ENCODE results near the gene ZMYM2. TPM values are rescaled to one million over a fixed set of nuclear protein-coding genes. Genes with fewer than 3 reads are reported as not detected.

Gene ZMYM2
- 15.0 to 19.1 TPM (median 18.2 TPM) in 5 replicates for total RNA-seq (2022; extraction: Qiagen RNA extraction)

DNA sequence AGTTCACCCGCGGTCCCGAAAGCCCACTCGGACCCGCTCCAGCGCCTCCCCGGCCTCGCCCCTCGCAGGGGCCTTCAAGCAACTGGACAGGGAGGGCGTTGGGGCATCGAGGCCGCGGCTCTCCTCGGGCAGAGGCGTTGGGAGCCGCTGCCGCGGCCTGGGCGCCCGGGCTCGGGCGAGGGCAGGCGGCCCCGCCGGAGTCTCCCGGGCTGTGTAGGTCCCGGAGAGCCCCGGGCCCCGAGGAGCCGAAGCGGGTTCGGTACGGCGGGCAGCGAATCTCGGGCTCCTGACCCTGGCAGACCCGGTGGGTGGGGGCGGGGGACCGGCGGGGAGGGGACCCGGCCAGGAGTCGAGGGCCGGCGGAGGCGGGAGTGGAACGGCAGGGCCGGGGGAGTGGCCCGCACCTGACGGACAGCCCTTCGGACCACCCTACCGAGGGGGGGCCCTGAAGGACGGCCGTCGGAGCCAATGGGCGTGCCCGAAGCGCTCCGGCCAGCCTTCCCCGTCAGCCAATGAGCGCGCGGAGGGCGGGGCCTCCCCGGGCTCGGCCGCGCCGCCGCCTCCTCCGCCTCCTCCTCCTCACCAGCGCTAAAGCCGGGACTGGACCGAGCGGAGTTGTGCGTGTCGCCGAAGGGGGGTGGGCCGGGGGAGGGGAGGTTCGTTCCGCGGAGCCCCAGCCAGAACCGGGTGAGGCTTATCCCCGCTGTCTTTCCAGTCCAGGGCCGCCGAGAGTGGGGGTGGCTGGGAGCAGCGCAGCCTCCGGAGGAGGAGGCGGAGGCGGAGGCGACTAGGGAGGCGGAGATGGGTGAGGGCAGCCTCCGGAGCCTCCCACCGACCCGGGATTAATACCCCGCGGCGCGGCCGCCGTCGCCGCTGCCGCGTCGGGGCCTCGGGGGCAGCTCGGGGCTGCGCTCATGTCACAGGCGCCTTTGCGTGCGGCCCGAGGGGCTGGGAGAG lies at the start of gene ZMYM2:
Gene ZMYM2 (plus strand): TSS at position 573 of the 957 bp plus-strand sequence. CDS start 34,346 bp downstream, outside the sequence.

Other genes with a start within 250 kb of the ZMYM2 start
- gene PSPC1, start 175.8 kb upstream of the ZMYM2 start, total RNA-seq (2022; extraction: Qiagen RNA extraction): 40.6 to 43.7 TPM (median 42.7 TPM) in 5 replicates
- 6.0 to 7.2 TPM (median 6.2 TPM) in 5 replicates for gene ZMYM5, start 95.1 kb upstream of the ZMYM2 start, total RNA-seq (2022; extraction: Qiagen RNA extraction)
- gene GJA3, start 202.3 kb downstream of the ZMYM2 start, total RNA-seq (2022; extraction: Qiagen RNA extraction): 0.95 to 1.3 TPM (median 1.1 TPM) in 5 replicates
- gene GJB2, start 234.2 kb downstream of the ZMYM2 start, total RNA-seq (2022; extraction: Qiagen RNA extraction): 0.66 to 1.0 TPM (median 0.87 TPM) in 5 replicates